Stimulated activated CD4-positive, alpha-beta T cell treated with anti-CD3 and anti-CD28 coated beads, Interleukin-2, amount 100 ng/mL, for 24 hours (primary cell): ENCODE measurements around the gene PPP6R3.
"Not testable (repeated sequence)": the region's sequence is repeated elsewhere in the genome, so short reads cannot be mapped to it uniquely, and the experiment has no call there.

ENCODE experiments used
- DNase-seq, 2 donors: peaks; one replicate each; pipeline ENCODE4 v3.0.0-alpha.2; 2020

The PPP6R3 gene

GRCh38 chr11:68436985-68437926 lies 23.3 kb upstream of the PPP6R3 start:
- DNase-seq = no peak

- no peak for DNase-seq
These were observed 22.5 kb upstream of the PPP6R3 start for GRCh38 chr11:68437927-68438657.

- no peak for DNase-seq
These were observed 21.8 kb upstream of the PPP6R3 start for GRCh38 chr11:68438658-68439259.

GRCh38 chr11:68439355-68440065 lies 21.0 kb upstream of the PPP6R3 start:
- DNase-seq = no peak

GRCh38 chr11:68440224-68440623 lies 20.3 kb upstream of the PPP6R3 start:
- DNase-seq = no peak

GRCh38 chr11:68441466-68442230 lies 18.9 kb upstream of the PPP6R3 start:
- no peak for DNase-seq

- no peak for DNase-seq
These were observed 18.1 kb upstream of the PPP6R3 start for GRCh38 chr11:68442433-68442832.

- DNase-seq = no peak
These were observed 16.0 kb upstream of the PPP6R3 start for GRCh38 chr11:68444566-68444965.

GRCh38 chr11:68445531-68446035 lies 15.0 kb upstream of the PPP6R3 start:
- DNase-seq = no peak

- DNase-seq = no peak
These were observed 14.4 kb upstream of the PPP6R3 start for GRCh38 chr11:68446046-68446725.

- peak; percentile 81 to 82 for DNase-seq
These were observed 13.3 kb upstream of the PPP6R3 start for GRCh38 chr11:68447015-68447801.

- DNase-seq = not testable (repeated sequence)
These were observed 12.6 kb upstream of the PPP6R3 start for GRCh38 chr11:68447914-68448313.

GRCh38 chr11:68448604-68449011 lies 11.9 kb upstream of the PPP6R3 start:
- no peak for DNase-seq

GRCh38 chr11:68449951-68450350 lies 10.6 kb upstream of the PPP6R3 start:
- no peak for DNase-seq

- no peak for DNase-seq
These were observed 9.8 kb upstream of the PPP6R3 start for GRCh38 chr11:68450711-68451110.

GRCh38 chr11:68454767-68455166 lies 5.8 kb upstream of the PPP6R3 start:
- no peak for DNase-seq

- DNase-seq = no peak
These were observed 5.1 kb upstream of the PPP6R3 start for GRCh38 chr11:68455485-68455884.

GRCh38 chr11:68457216-68457897 lies 3.2 kb upstream of the PPP6R3 start:
- no peak for DNase-seq

- DNase-seq = no peak
These were observed 2.7 kb upstream of the PPP6R3 start for GRCh38 chr11:68457898-68458249.

GRCh38 chr11:68458340-68458739 lies 2.2 kb upstream of the PPP6R3 start:
- DNase-seq = not testable (repeated sequence)
